Vagina (tissue), 2 donors: ENCODE measurements around the gene PHYH. TPM values are rescaled to one million over a fixed set of nuclear protein-coding genes. Genes with fewer than 3 reads are reported as not detected.
"Not testable (repeated sequence)": the region's sequence is repeated elsewhere in the genome, so short reads cannot be mapped to it uniquely, and the experiment has no call there.

Experiments
- DNase-seq, 2 donors: peaks; one replicate each; pipeline ENCODE4 v3.0.0-alpha.2; 2017; ENCODE audit errors: extremely low spot score in 2 of 2
- H3K27ac ChIP-seq: fragments of 200-600 bp; sonication (generic); one replicate; pipeline ENCODE4 v1.5.1; 2019
- H3K27me3 ChIP-seq: fragments of 200-600 bp; sonication (generic); one replicate; pipeline ENCODE4 v1.5.1; 2019
- H3K36me3 ChIP-seq, 2 donors: fragments of 200-600 bp; sonication (generic); one replicate each; pipeline ENCODE4 v1.5.1; 2017 to 2019
- H3K4me1 ChIP-seq: fragments of 200-600 bp; sonication (generic); one replicate; pipeline ENCODE4 v1.5.1; 2019
- H3K4me3 ChIP-seq, 2 donors: fragments of 200-600 bp; sonication (generic); 1 replicate in 1 of 2; 2 replicates in 1 of 2; pipeline ENCODE4 v1.5.1; 2016 to 2019
- H3K9me3 ChIP-seq: fragments of 200-600 bp; sonication (generic); one replicate; pipeline ENCODE4 v1.5.1; 2019
- CTCF ChIP-seq, 3 experiments: fragments of 450-650 bp in 2 of 3; fragments of 200-600 bp in 1 of 3; sonication (generic) in 1 of 3; IDR thresholded peaks; one replicate each; pipeline ENCODE4 v1.5.1; 2017 to 2019; ENCODE audit warnings: antibody characterized with exemption in 3 of 3, mild to moderate bottlenecking in 2 of 3, moderate library complexity in 2 of 3
- POLR2A ChIP-seq, 2 donors: fragments of 450-650 bp; IDR thresholded peaks; one replicate each; pipeline ENCODE4 v1.6.1; 2017; ENCODE audit warnings: antibody characterized with exemption in 2 of 2, mild to moderate bottlenecking in 2 of 2, moderate library complexity in 2 of 2
- POLR2AphosphoS5 ChIP-seq, 2 donors: sonication (generic); formaldehyde crosslinking; IDR thresholded peaks; one replicate each; pipeline ENCODE4 v1.9.0; 2017; ENCODE audit warnings: antibody characterized with exemption in 2 of 2, mild to moderate bottlenecking in 2 of 2, low read depth in 1 of 2; ENCODE audit not compliant: insufficient read depth in 1 of 2
- intact Hi-C: fragments of 100-400 bp; cut with DNase I; formaldehyde crosslinking; loops from one replicate; pipeline ENCODE4 v1.15.1; 2023
- total RNA-seq: library from RNA; depleted of rRNA; stranded (reverse); fragments of >200 nt; gene quantifications from one replicate; pipeline ENCODE4 v1.2.3, GENCODE V29; 2016

The PHYH gene
- total RNA-seq, 1 donor from 2014 or later: 15.2 TPM

DNA sequence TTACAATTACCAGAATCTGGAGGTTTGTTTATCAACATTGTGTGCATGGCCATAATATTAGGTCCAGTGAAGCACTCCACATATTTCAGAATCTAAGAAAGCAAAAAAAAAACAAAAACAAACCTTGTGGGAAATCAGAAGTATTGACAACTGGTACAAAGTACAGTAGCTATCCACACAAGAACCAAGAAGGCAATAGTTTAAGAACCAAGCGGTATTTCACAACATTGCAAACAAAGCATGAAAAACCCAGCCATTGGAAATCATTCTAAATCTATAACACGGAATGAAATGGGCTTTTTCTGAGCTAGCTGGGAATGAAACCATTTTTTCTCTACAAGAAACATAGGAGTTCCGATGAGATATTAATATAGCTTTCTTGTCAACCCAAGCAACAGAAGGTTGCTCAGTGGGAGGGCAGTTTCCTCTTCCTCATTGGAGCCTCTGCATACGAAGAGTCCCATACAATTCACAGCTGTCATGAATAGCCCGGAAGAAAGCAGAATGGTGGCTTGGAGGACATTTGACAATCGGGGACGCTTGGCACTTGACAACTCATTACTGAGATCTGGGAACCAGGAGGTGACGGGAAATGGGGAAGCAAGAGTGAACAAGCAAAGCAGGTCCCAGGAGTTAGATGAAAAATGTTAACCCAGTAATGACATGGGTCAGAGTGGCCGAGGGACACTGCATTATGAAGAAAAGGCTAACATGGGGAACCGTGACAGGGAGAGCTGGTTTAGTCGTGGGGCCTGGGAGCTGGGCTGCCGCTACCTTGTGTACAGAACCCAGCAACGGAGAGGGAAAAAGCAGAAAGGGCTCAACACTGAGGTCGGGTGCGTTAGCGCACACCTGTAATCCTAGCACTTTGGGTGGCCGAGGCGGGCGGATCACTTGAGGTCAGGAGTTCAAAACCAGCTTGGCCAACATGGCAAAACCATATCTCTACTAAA is 7.8 kb downstream of the PHYH start:
- Histone ChIP-seq H3K27ac (no peak overlapping the region), H3K36me3 (peaks cover 0 to 40% of the 10 kb centered on the region in 2 donors), H3K9me3 (no peaks in the 10 kb centered on the region), H3K4me3 (no peak overlapping the region), H3K4me1 (no peaks in the 10 kb centered on the region), H3K27me3 (no peaks in the 10 kb centered on the region)
- intact Hi-C loops: no loop called here
- no peak for TF ChIP-seq POLR2AphosphoS5 (IDR thresholded peaks at IDR 0.05; ENCODE audit: insufficient read depth in 1 of 2, low read depth in 1 of 2)
- no peak for TF ChIP-seq CTCF (IDR thresholded peaks at IDR 0.05)
- TF ChIP-seq POLR2A (IDR thresholded peaks at IDR 0.05): no peak
- no peak for DNase-seq

GRCh38 chr10:13291061-13291460 is 8.8 kb downstream of the PHYH start:
- intact Hi-C loops: no loop called here
- TF ChIP-seq CTCF (IDR thresholded peaks at IDR 0.05) (no peak), POLR2AphosphoS5 (IDR thresholded peaks at IDR 0.05; ENCODE audit: insufficient read depth in 1 of 2, low read depth in 1 of 2) (no peak), POLR2A (IDR thresholded peaks at IDR 0.05) (no peak)
- peaks cover 0 to 43% of the 10 kb centered on the region in 2 donors for H3K36me3 ChIP-seq
- no peak overlapping the region for H3K4me3 ChIP-seq
- no peak overlapping the region for H3K27ac ChIP-seq
- no peaks in the 10 kb centered on the region for H3K27me3 ChIP-seq
- DNase-seq: no peak
- no peaks in the 10 kb centered on the region for H3K9me3 ChIP-seq
- no peaks in the 10 kb centered on the region for H3K4me1 ChIP-seq

DNA sequence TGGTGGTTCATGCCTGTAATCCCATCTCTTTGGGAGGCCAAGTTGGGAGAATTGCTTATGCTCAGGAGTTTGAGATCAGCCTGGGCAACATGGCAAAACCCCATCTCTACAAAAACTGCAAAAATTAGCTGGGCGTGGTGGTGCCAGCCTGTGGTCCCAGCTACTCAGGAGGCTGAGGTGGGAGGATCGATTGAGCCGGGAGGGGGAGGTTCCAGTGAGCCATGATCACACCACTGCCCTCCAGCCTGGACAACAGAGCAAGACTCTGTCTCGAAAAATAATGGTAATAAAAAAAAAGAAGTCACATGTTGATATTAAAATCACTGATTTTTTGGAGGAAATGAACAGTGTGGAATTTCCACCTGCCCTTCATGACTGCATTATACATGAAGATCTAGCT is 15.8 kb downstream of the PHYH start:
- H3K4me3 ChIP-seq: no peak overlapping the region
- no peak for TF ChIP-seq POLR2A (IDR thresholded peaks at IDR 0.05)
- TF ChIP-seq CTCF (IDR thresholded peaks at IDR 0.05): no peak
- no peak for TF ChIP-seq POLR2AphosphoS5 (IDR thresholded peaks at IDR 0.05; ENCODE audit: insufficient read depth in 1 of 2, low read depth in 1 of 2)
- intact Hi-C loops: no loop called here
- DNase-seq: no peak
- no peak overlapping the region for H3K27ac ChIP-seq
- peaks cover 0 to 29% of the 10 kb centered on the region in 2 donors for H3K36me3 ChIP-seq
- no peaks in the 10 kb centered on the region for H3K9me3 ChIP-seq
- no peaks in the 10 kb centered on the region for H3K4me1 ChIP-seq
- H3K27me3 ChIP-seq: no peaks in the 10 kb centered on the region

- DNase-seq, H3K27ac ChIP-seq, intact Hi-C loops, H3K4me1 ChIP-seq, H3K4me3 ChIP-seq, H3K9me3 ChIP-seq, H3K27me3 ChIP-seq: not testable (repeated sequence)
- peaks cover 0 to 23% of the 10 kb centered on the region in 2 donors for H3K36me3 ChIP-seq
Measured at GRCh38 chr10:13282348-13282747, 17.5 kb downstream of the PHYH start.

DNA sequence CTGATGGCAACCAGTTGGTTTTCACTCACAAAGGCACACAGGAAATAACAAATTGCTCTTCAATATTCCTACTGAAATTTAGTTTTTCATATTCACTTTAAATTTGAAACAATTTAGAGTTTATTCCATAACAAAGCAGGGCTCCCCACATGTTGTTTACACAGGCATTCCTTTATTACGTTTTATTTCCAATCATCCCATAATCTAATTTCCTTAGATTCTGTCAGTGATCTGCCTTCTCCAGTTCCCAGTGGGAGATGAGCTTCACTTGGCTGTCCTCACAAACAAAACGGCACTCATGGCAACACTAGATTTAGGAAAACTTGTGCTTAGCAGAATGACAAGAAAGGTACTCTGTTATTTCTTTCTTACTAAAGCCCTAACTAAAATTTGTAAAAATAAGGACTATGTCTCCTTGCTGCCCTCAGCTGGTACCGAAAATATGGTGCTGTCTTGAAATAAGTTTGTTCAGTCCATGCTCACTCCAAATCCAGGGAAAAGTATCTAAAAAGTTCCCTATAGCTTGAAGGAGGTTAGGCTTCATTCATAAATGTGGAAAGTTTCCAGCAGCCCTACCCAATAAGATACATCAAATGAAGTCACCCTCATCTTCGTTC is 23.0 kb downstream of the PHYH start:
- intact Hi-C loops: no loop called here
- H3K9me3 ChIP-seq: no peaks in the 10 kb centered on the region
- TF ChIP-seq POLR2AphosphoS5 (IDR thresholded peaks at IDR 0.05; ENCODE audit: insufficient read depth in 1 of 2, low read depth in 1 of 2) (no peak), POLR2A (IDR thresholded peaks at IDR 0.05) (no peak), CTCF (IDR thresholded peaks at IDR 0.05) (no peak)
- no peak for DNase-seq
- H3K4me3 ChIP-seq: no peak overlapping the region
- H3K27ac ChIP-seq: no peak overlapping the region
- H3K36me3 ChIP-seq: peaks cover 0 to 15% of the 10 kb centered on the region in 2 donors
- peaks cover 11% of the 10 kb centered on the region for H3K4me1 ChIP-seq
- H3K27me3 ChIP-seq: no peaks in the 10 kb centered on the region

DNA sequence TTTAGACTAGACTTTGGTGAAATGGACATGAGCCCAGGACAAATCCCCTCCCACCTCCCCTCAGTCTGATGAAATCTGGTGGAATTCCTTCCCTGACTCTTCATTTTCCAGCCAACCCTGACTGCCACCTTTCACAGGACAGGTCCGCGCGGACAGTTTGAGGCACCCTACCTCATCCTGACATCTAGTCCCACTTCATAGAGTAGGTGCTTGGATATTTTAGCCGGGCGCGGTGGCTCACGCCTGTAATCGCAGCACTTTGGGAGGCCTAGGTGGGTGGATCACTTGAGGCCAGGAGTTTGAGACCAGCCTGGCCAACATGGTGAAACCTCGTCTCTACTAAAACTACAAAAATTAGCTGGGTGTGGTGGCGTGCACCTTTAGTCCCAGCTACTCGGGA is 23.7 kb downstream of the PHYH start:
- DNase-seq, H3K27me3 ChIP-seq, H3K27ac ChIP-seq, H3K9me3 ChIP-seq, H3K4me3 ChIP-seq, intact Hi-C loops: not testable (repeated sequence)
- H3K36me3 ChIP-seq: peaks cover 0 to 15% of the 10 kb centered on the region in 2 donors
- peaks cover 18% of the 10 kb centered on the region for H3K4me1 ChIP-seq
